HCT116 (cell line): Measurements from ENCODE around the gene OBSCN. TPM values are rescaled to one million over a fixed set of nuclear protein-coding genes. Genes with fewer than 3 reads are reported as not detected.

ENCODE experiments used
- ATAC-seq: fragments of 200-7000 bp; cut with Tn5 transposase; 2 replicates; pipeline ENCODE4 v1.9.1; 2020; ENCODE audit warnings: mild to moderate bottlenecking, moderate library complexity
- BruUV-seq: library from RNA; stranded (reverse); fragments of 400-500 nt; replicated peaks from 2 replicates; lab custom pipeline; 2021; lab: Mats Ljungman, UMichigan
- CTCF ChIA-PET: fragments of 300-600 bp; sonication (Branson Sonifier 250); formaldehyde crosslinking; loops from one replicate; lab custom pipeline; 2021; ENCODE audit warnings: antibody characterized with exemption; lab: Charles Lee
- POLR2A ChIA-PET: fragments of 300-600, 350-600 bp; sonication (Branson Sonifier 250); formaldehyde crosslinking; loops from one replicate; lab custom pipeline; 2021; ENCODE audit warnings: antibody characterized with exemption; lab: Charles Lee
- RAD21 ChIA-PET, 2 experiments: fragments of 300-600 bp; sonication (Branson Sonifier 250); formaldehyde crosslinking; loops; one replicate each; lab custom pipeline; 2023; ENCODE audit warnings: low total read pairs in 2 of 2; ENCODE audit not compliant: uncharacterized antibody in 2 of 2, unreplicated experiment in 2 of 2, low non-redundant PET in 1 of 2; lab: Charles Lee
- DNase-seq: peaks from one replicate; pipeline ENCODE4 v3.0.0-alpha.2; 2010; ENCODE audit warnings: low read depth, low spot score
- H2AFZ ChIP-seq: fragments of 200-600 bp; shearing (Covaris generic), sonication (generic); 2 replicates; pipeline ENCODE4 v1.6.1; 2017; ENCODE audit warnings: low read depth, mixed run types, mixed read lengths, antibody characterized with exemption, low read length; ENCODE audit not compliant: poor library complexity, severe bottlenecking
- H3K27ac ChIP-seq: 2 replicates; pipeline ENCODE4 v1.5.1; 2012; ENCODE audit warnings: low read depth, low read length
- H3K27me3 ChIP-seq: fragments of 200-600 bp; sonication (generic); 2 replicates; pipeline ENCODE4 v1.6.1; 2016; ENCODE audit warnings: mixed run types, low read length, mixed read lengths; ENCODE audit not compliant: insufficient read depth
- H3K36me3 ChIP-seq, 2 experiments: fragments of 200-500 bp in 1 of 2; fragments of 200-600 bp in 1 of 2; sonication (Bioruptor generic) in 1 of 2; sonication (generic) in 1 of 2; 2 replicates each; pipeline versions ENCODE4 v1.5.1 to v1.6.1; 2014 to 2016; ENCODE audit warnings: low read length in 2 of 2, inconsistent platforms in 1 of 2, mixed read lengths in 1 of 2, mixed run types in 1 of 2; ENCODE audit not compliant: insufficient read depth in 2 of 2, control insufficient read depth in 1 of 2
- H3K4me1 ChIP-seq, 2 experiments: fragments of 200-600 bp in 1 of 2; sonication (generic) in 1 of 2; 2 replicates each; pipeline versions ENCODE4 v1.5.1 to v1.6.1; 2012 to 2017; ENCODE audit warnings: low read length in 2 of 2, inconsistent platforms in 1 of 2, mild to moderate bottlenecking in 1 of 2, mixed read lengths in 1 of 2, mixed run types in 1 of 2, moderate library complexity in 1 of 2; ENCODE audit not compliant: insufficient read depth in 2 of 2, control insufficient read depth in 1 of 2
- H3K4me2 ChIP-seq: fragments of 200-600 bp; sonication (generic); 2 replicates; pipeline ENCODE4 v1.6.1; 2017; ENCODE audit warnings: mixed run types, low read length, mixed read lengths
- H3K4me3 ChIP-seq, 2 experiments: fragments of 200-600 bp in 1 of 2; sonication (generic) in 1 of 2; replicated peaks in 1 of 2; 2 replicates each; pipeline ENCODE4 v1.5.1; 2011 to 2016; ENCODE audit warnings: low read length in 2 of 2, control low read depth in 1 of 2, low read depth in 1 of 2, mild to moderate bottlenecking in 1 of 2, mixed read lengths in 1 of 2, mixed run types in 1 of 2
- H3K79me2 ChIP-seq: fragments of 200-600 bp; sonication (generic); 2 replicates; pipeline ENCODE4 v1.6.1; 2017; ENCODE audit warnings: mild to moderate bottlenecking, mixed run types, low read length, moderate library complexity, mixed read lengths; ENCODE audit not compliant: insufficient read depth
- H3K9ac ChIP-seq: fragments of 200-600 bp; sonication (generic); 2 replicates; pipeline ENCODE4 v1.6.1; 2016; ENCODE audit warnings: low read length, mixed read lengths
- H3K9me2 ChIP-seq: fragments of 200-600 bp; sonication (generic), shearing (Covaris generic); 2 replicates; pipeline ENCODE4 v1.6.1; 2017; ENCODE audit warnings: mixed run types, mild to moderate bottlenecking, moderate library complexity; ENCODE audit not compliant: insufficient read depth
- H3K9me3 ChIP-seq, 2 experiments: fragments of 200-500 bp in 1 of 2; fragments of 200-600 bp in 1 of 2; sonication (Bioruptor generic) in 1 of 2; sonication (generic) in 1 of 2; 2 replicates each; pipeline ENCODE4 v1.6.1; 2014 to 2017; ENCODE audit warnings: low read length in 2 of 2, mixed read lengths in 2 of 2, inconsistent platforms in 1 of 2, low read depth in 1 of 2, mild to moderate bottlenecking in 1 of 2, mixed run types in 1 of 2, moderate library complexity in 1 of 2; ENCODE audit not compliant: control insufficient read depth in 1 of 2, insufficient read depth in 1 of 2
- H4K20me1 ChIP-seq: fragments of 200-600 bp; sonication (generic), shearing (Covaris generic); 2 replicates; pipeline ENCODE4 v1.6.1; 2017; ENCODE audit warnings: mixed run types, mild to moderate bottlenecking, moderate library complexity; ENCODE audit not compliant: insufficient read depth
- ATF3 ChIP-seq: IDR thresholded peaks from 2 replicates; pipeline ENCODE4 v1.6.1; 2012
- CBX3 ChIP-seq: IDR thresholded peaks from 2 replicates; pipeline ENCODE4 v1.6.1; 2012; ENCODE audit warnings: low read depth
- CEBPB ChIP-seq: IDR thresholded peaks from 2 replicates; pipeline ENCODE4 v1.6.1; 2012; ENCODE audit warnings: low read depth
- CTCF ChIP-seq, 3 experiments: fragments of 200-600 bp in 1 of 3; sonication (generic) in 1 of 3; IDR thresholded peaks in 2 of 3; conservative IDR thresholded peaks in 1 of 3; 2 replicates each; pipeline ENCODE4 v1.5.1; 2012 to 2017; ENCODE audit warnings: low read depth in 2 of 3, low read length in 2 of 3, antibody characterized with exemption in 1 of 3, borderline replicate concordance in 1 of 3, control low read depth in 1 of 3, mild to moderate bottlenecking in 1 of 3, mixed read lengths in 1 of 3, mixed run types in 1 of 3, moderate library complexity in 1 of 3; ENCODE audit not compliant: insufficient read depth in 1 of 3
- EGR1 ChIP-seq: IDR thresholded peaks from 2 replicates; pipeline ENCODE4 v1.6.1; 2012; ENCODE audit warnings: low read depth
- ELF1 ChIP-seq: IDR thresholded peaks from 2 replicates; pipeline ENCODE4 v1.6.1; 2012; ENCODE audit warnings: low read depth, borderline replicate concordance
- MAX ChIP-seq: IDR thresholded peaks from 2 replicates; pipeline ENCODE4 v1.6.1; 2012
- POLR2A ChIP-seq: IDR thresholded peaks from 2 replicates; pipeline ENCODE4 v1.7.0; 2011; ENCODE audit warnings: borderline replicate concordance; ENCODE audit not compliant: insufficient read depth, insufficient read length; ENCODE audit errors: extremely low read depth
- SIN3A ChIP-seq: IDR thresholded peaks from 2 replicates; pipeline ENCODE4 v1.6.1; 2012; ENCODE audit warnings: low read depth
- ZFX ChIP-seq: fragments of 450-650 bp; IDR thresholded peaks from 2 replicates; pipeline ENCODE4 v1.6.1; 2017
- ZNF274 ChIP-seq: fragments of 200-500 bp; sonication (Bioruptor generic); IDR thresholded peaks from 2 replicates; pipeline ENCODE4 v1.6.1; 2014; ENCODE audit warnings: mild to moderate bottlenecking, low read depth, low read length, inconsistent platforms
- intact Hi-C: fragments of 100-400 bp; cut with micrococcal nuclease; formaldehyde crosslinking; loops from 2 replicates; pipeline ENCODE4 v1.10.0; 2022
- microRNA-seq: library from miRNA; unstranded; fragments of <30 nt; microRNA quantifications from one replicate; pipeline ENCODE4, GENCODE V29; 2016; ENCODE audit warnings: borderline number of aligned reads
- total RNA-seq: library from RNA; stranded (reverse); gene quantifications from one replicate; pipeline ENCODE4 v1.2.1, GENCODE V29; 2021; ENCODE audit not compliant: unreplicated experiment
- TF ChIP-seq, protein P1 (sequence below): IDR thresholded peaks from 2 replicates; pipeline ENCODE4 v1.6.1; 2012; ENCODE audit warnings: low read depth

Gene OBSCN
- total RNA-seq, 1 experiment from 2014 or later = 16.6 TPM

DNA sequence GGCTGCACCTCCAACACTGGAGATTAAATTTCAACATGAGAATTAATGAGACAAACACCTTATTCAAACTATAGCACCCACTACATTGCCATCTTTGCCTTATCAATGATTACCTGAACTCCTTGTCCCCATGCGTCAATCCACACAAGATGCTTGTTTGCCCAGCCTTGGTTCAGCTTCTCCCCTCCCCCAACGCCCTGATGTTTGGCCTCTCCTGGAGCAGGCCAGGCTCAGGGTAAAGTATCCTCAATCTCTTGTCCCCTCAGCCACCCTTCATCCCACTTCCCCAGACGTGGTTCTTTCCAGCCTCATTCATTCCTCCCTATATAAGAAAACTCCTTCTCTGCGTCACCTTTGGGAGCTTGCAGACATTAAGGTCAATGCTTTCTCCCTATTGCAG lies 220.6 kb downstream of the OBSCN start:
- ChIA-PET CTCF (no interaction called here), POLR2A (no interaction called here), RAD21 (no interaction called here)
- intact Hi-C loops = no loop called here
- Histone ChIP-seq H3K4me3 (no peak overlapping the region), H3K9ac (no peak overlapping the region), H3K27ac (no peak overlapping the region), H4K20me1 (no peaks in the 10 kb centered on the region), H3K79me2 (no peaks in the 10 kb centered on the region), H2AFZ (no peak overlapping the region), H3K36me3 (no peaks in the 10 kb centered on the region), H3K4me1 (peaks cover 0 to 1% of the 10 kb centered on the region in 2 experiments; a peak in 1 of 4 replicates), H3K9me3 (no peaks in the 10 kb centered on the region), H3K4me2 (no peak overlapping the region), H3K9me2 (no peaks in the 10 kb centered on the region), H3K27me3 (no peaks in the 10 kb centered on the region)
- DNase-seq (no peak), ATAC-seq (no peak)
- TF ChIP-seq CTCF (IDR thresholded peaks at IDR 0.05 in 2 of 3, conservative IDR thresholded peaks at IDR 0.05 in 1 of 3; ENCODE audit: borderline replicate concordance in 1 of 3, insufficient read depth in 1 of 3, low read depth in 2 of 3, low read length in 2 of 3) (no peak), CBX3 (no peak), CEBPB (no peak), POLR2A (no peak), EGR1 (no peak), ELF1 (no peak), ZFX (no peak), MAX (no peak), ATF3 (no peak), ZNF274 (no peak), SIN3A (no peak)
- TF ChIP-seq, protein P1, sequence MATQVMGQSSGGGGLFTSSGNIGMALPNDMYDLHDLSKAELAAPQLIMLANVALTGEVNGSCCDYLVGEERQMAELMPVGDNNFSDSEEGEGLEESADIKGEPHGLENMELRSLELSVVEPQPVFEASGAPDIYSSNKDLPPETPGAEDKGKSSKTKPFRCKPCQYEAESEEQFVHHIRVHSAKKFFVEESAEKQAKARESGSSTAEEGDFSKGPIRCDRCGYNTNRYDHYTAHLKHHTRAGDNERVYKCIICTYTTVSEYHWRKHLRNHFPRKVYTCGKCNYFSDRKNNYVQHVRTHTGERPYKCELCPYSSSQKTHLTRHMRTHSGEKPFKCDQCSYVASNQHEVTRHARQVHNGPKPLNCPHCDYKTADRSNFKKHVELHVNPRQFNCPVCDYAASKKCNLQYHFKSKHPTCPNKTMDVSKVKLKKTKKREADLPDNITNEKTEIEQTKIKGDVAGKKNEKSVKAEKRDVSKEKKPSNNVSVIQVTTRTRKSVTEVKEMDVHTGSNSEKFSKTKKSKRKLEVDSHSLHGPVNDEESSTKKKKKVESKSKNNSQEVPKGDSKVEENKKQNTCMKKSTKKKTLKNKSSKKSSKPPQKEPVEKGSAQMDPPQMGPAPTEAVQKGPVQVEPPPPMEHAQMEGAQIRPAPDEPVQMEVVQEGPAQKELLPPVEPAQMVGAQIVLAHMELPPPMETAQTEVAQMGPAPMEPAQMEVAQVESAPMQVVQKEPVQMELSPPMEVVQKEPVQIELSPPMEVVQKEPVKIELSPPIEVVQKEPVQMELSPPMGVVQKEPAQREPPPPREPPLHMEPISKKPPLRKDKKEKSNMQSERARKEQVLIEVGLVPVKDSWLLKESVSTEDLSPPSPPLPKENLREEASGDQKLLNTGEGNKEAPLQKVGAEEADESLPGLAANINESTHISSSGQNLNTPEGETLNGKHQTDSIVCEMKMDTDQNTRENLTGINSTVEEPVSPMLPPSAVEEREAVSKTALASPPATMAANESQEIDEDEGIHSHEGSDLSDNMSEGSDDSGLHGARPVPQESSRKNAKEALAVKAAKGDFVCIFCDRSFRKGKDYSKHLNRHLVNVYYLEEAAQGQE = no peak
- no TSS peak for BruUV-seq

Small RNAs within 50 kb of the gene (microRNA-seq; reads per million reads assigned to microRNA genes)
- not detected for gene MIR6742

Other genes with a start within 250 kb of the OBSCN start
- 3.7 TPM for gene WNT3A, start 201.0 kb upstream of the OBSCN start, total RNA-seq
- gene ARF1, start 125.3 kb upstream of the OBSCN start, total RNA-seq = 394 TPM
- 26.1 TPM for gene C1orf35, start 104.7 kb upstream of the OBSCN start, total RNA-seq
- gene MRPL55, start 98.7 kb upstream of the OBSCN start, total RNA-seq = 57.1 TPM
- 145 TPM for gene GUK1, start 67.8 kb upstream of the OBSCN start, total RNA-seq
- 0.76 TPM for gene GJC2, start 58.1 kb upstream of the OBSCN start, total RNA-seq
- 11.6 TPM for gene IBA57, start 42.2 kb upstream of the OBSCN start, total RNA-seq
- 42.5 TPM for gene TRIM11, start 198.8 kb downstream of the OBSCN start, total RNA-seq
- not detected for gene TRIM17, start 208.8 kb downstream of the OBSCN start, total RNA-seq